Suprapubic skin (tissue), 3 donors: ENCODE results near the gene RPL22.

Source experiments
- EP300 ChIP-seq: sonication (generic); formaldehyde crosslinking; IDR thresholded peaks from one replicate; pipeline ENCODE4 v1.6.1; 2017; ENCODE audit warnings: antibody characterized with exemption
- POLR2A ChIP-seq, 2 donors: fragments of 450-650 bp; IDR thresholded peaks; one replicate each; pipeline ENCODE4 v1.6.1; 2017; ENCODE audit warnings: antibody characterized with exemption in 2 of 2, mild to moderate bottlenecking in 2 of 2, moderate library complexity in 2 of 2
- TF ChIP-seq, protein P1 (sequence below), 2 donors: fragments of 200-600 bp in 1 of 2; fragments of 450-650 bp in 1 of 2; sonication (generic) in 1 of 2; IDR thresholded peaks; one replicate each; pipeline ENCODE4 v1.5.1; 2016 to 2019; ENCODE audit warnings: antibody characterized with exemption in 2 of 2, mild to moderate bottlenecking in 1 of 2, moderate library complexity in 1 of 2

DNA sequence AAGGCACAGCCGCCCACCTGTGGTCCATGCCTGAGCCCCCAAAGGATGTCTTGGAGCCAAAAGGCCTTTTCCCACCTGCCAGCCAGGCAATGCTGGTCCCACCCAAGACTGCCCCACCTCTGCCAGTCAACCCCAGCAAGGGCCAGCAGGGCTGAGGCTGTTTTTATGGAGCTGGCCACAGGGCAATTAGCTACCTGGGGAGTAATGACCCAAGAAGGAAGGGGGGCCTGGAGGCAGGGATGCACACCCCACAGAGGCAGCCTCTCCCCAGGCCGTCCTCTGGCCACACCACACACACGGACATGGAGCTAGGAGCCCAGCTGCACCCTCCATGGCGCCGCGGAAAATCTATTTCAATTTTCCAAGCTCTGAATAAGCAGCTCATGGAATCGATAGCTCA, 46.5 kb downstream of the RPL22 start:
- TF ChIP-seq POLR2A (IDR thresholded peaks at IDR 0.05) (no peak), EP300 (no peak)
- TF ChIP-seq, protein P1, sequence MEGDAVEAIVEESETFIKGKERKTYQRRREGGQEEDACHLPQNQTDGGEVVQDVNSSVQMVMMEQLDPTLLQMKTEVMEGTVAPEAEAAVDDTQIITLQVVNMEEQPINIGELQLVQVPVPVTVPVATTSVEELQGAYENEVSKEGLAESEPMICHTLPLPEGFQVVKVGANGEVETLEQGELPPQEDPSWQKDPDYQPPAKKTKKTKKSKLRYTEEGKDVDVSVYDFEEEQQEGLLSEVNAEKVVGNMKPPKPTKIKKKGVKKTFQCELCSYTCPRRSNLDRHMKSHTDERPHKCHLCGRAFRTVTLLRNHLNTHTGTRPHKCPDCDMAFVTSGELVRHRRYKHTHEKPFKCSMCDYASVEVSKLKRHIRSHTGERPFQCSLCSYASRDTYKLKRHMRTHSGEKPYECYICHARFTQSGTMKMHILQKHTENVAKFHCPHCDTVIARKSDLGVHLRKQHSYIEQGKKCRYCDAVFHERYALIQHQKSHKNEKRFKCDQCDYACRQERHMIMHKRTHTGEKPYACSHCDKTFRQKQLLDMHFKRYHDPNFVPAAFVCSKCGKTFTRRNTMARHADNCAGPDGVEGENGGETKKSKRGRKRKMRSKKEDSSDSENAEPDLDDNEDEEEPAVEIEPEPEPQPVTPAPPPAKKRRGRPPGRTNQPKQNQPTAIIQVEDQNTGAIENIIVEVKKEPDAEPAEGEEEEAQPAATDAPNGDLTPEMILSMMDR (IDR thresholded peaks at IDR 0.05) = no peak
